ENCODE data around the gene MITD1.
"Not testable (repeated sequence)": the region's sequence is repeated elsewhere in the genome, so short reads cannot be mapped to it uniquely, and the experiment has no call there.

The MITD1 gene

GRCh38 chr2:99154643-99155536 lies 26.0 kb downstream of the MITD1 start, which contains the start of the genes LIPT1 and TSGA10:
LIPT1 (plus strand) TSS chr2:99154967; CDS start chr2:99161958, 6,991 bp downstream.
TSGA10 (minus strand) TSS chr2:99154942; CDS start chr2:99109439, 45,503 bp downstream.
- DNase-seq (ENCODE audit: low read depth): peak; percentile 88

- DNase-seq (ENCODE audit: low read depth): no peak
These were observed 26.8 kb downstream of the MITD1 start for GRCh38 chr2:99153921-99154604.

GRCh38 chr2:99152199-99152895 lies 28.5 kb downstream of the MITD1 start:
- DNase-seq (ENCODE audit: low read depth): no peak

GRCh38 chr2:99150706-99151105 lies 30.2 kb downstream of the MITD1 start:
- DNase-seq (ENCODE audit: low read depth): peak; percentile 7

GRCh38 chr2:99141110-99142108 lies 39.4 kb downstream of the MITD1 start, which contains the start of gene C2orf15:
C2orf15 (plus strand) TSS chr2:99141707; CDS start chr2:99150559, 8,852 bp downstream.
- peak; percentile 85 for DNase-seq (ENCODE audit: low read depth)

- peak; percentile 43 for DNase-seq (ENCODE audit: low read depth)
These were observed 40.1 kb downstream of the MITD1 start for GRCh38 chr2:99140860-99141109.

GRCh38 chr2:99140056-99140859 lies 40.6 kb downstream of the MITD1 start:
- no peak for DNase-seq (ENCODE audit: low read depth)

GRCh38 chr2:99139003-99139402 lies 41.9 kb downstream of the MITD1 start:
- no peak for DNase-seq (ENCODE audit: low read depth)

GRCh38 chr2:99135044-99135556 lies 45.8 kb downstream of the MITD1 start:
- DNase-seq (ENCODE audit: low read depth): not testable (repeated sequence)

- DNase-seq (ENCODE audit: low read depth): no peak
These were observed 52.9 kb downstream of the MITD1 start for GRCh38 chr2:99127981-99128380.
